ENCODE results near the gene PRR19.

PRR19 gene

GRCh38 chr19:42278452-42279154 is 23.3 kb upstream of the PRR19 start:
- Histone ChIP-seq H3K4me3 (ENCODE audit: low read depth in 1 of 2, low read length in 2 of 2) (peak overlapping the region in 1 of 2 donors; percentile 24), H3K27me3 (ENCODE audit: control insufficient read depth in 1 of 2, insufficient read depth in 2 of 2, low read length in 2 of 2) (no peaks in the 10 kb centered on the region), H3K9ac (ENCODE audit: low read depth in 1 of 2, low read length in 2 of 2) (peak overlapping the region; percentile 62 to 80), H3K27ac (ENCODE audit: low read depth, low read length) (peak overlapping the region; percentile 37), H3K4me1 (ENCODE audit: control insufficient read depth in 1 of 2, insufficient read depth in 2 of 2, low read length in 2 of 2) (peaks cover 61 to 64% of the 10 kb centered on the region in 2 donors), H3K36me3 (ENCODE audit: control insufficient read depth in 1 of 2, insufficient read depth in 2 of 2, low read length in 2 of 2) (peaks cover 4 to 24% of the 10 kb centered on the region in 2 donors), H3K9me3 (ENCODE audit: control insufficient read depth in 1 of 2, low read length in 2 of 2) (no peaks in the 10 kb centered on the region)

GRCh38 chr19:42279155-42279901 is 22.6 kb upstream of the PRR19 start:
- Histone ChIP-seq H3K4me3 (ENCODE audit: low read depth in 1 of 2, low read length in 2 of 2) (peak overlapping the region; percentile 84 to 86), H3K27me3 (ENCODE audit: control insufficient read depth in 1 of 2, insufficient read depth in 2 of 2, low read length in 2 of 2) (no peaks in the 10 kb centered on the region), H3K9ac (ENCODE audit: low read depth in 1 of 2, low read length in 2 of 2) (peak overlapping the region; percentile 62 to 80), H3K4me1 (ENCODE audit: control insufficient read depth in 1 of 2, insufficient read depth in 2 of 2, low read length in 2 of 2) (peaks cover 61 to 64% of the 10 kb centered on the region in 2 donors), H3K27ac (ENCODE audit: low read depth, low read length) (no peak overlapping the region), H3K36me3 (ENCODE audit: control insufficient read depth in 1 of 2, insufficient read depth in 2 of 2, low read length in 2 of 2) (peaks cover 4 to 18% of the 10 kb centered on the region in 2 donors), H3K9me3 (ENCODE audit: control insufficient read depth in 1 of 2, low read length in 2 of 2) (no peaks in the 10 kb centered on the region)

- H3K27me3 ChIP-seq (ENCODE audit: control insufficient read depth in 1 of 2, insufficient read depth in 2 of 2, low read length in 2 of 2) = no peaks in the 10 kb centered on the region
- peak overlapping the region; percentile 62 to 80 for H3K9ac ChIP-seq (ENCODE audit: low read depth in 1 of 2, low read length in 2 of 2)
- H3K4me3 ChIP-seq (ENCODE audit: low read depth in 1 of 2, low read length in 2 of 2) = peak overlapping the region; percentile 84 to 86
- peak overlapping the region; percentile 60 for H3K27ac ChIP-seq (ENCODE audit: low read depth, low read length)
- peaks cover 61 to 67% of the 10 kb centered on the region in 2 donors for H3K4me1 ChIP-seq (ENCODE audit: control insufficient read depth in 1 of 2, insufficient read depth in 2 of 2, low read length in 2 of 2)
- peaks cover 0 to 11% of the 10 kb centered on the region in 2 donors for H3K36me3 ChIP-seq (ENCODE audit: control insufficient read depth in 1 of 2, insufficient read depth in 2 of 2, low read length in 2 of 2)
- H3K9me3 ChIP-seq (ENCODE audit: control insufficient read depth in 1 of 2, low read length in 2 of 2) = no peaks in the 10 kb centered on the region
Observed at GRCh38 chr19:42279902-42280814, 21.8 kb upstream of the PRR19 start.

- Histone ChIP-seq H3K27me3 (ENCODE audit: control insufficient read depth in 1 of 2, insufficient read depth in 2 of 2, low read length in 2 of 2) (no peaks in the 10 kb centered on the region), H3K4me3 (ENCODE audit: low read depth in 1 of 2, low read length in 2 of 2) (peak overlapping the region; percentile 84 to 86), H3K9ac (ENCODE audit: low read depth in 1 of 2, low read length in 2 of 2) (peak overlapping the region; percentile 62 to 80), H3K9me3 (ENCODE audit: control insufficient read depth in 1 of 2, low read length in 2 of 2) (no peaks in the 10 kb centered on the region), H3K27ac (ENCODE audit: low read depth, low read length) (peak overlapping the region; percentile 60), H3K4me1 (ENCODE audit: control insufficient read depth in 1 of 2, insufficient read depth in 2 of 2, low read length in 2 of 2) (peaks cover 65 to 73% of the 10 kb centered on the region in 2 donors), H3K36me3 (ENCODE audit: control insufficient read depth in 1 of 2, insufficient read depth in 2 of 2, low read length in 2 of 2) (peaks cover 0 to 11% of the 10 kb centered on the region in 2 donors)
Observed at GRCh38 chr19:42280815-42281145, 21.2 kb upstream of the PRR19 start.

- Histone ChIP-seq H3K4me3 (ENCODE audit: low read depth in 1 of 2, low read length in 2 of 2) (peak overlapping the region in 1 of 2 donors; percentile 17), H3K9me3 (ENCODE audit: control insufficient read depth in 1 of 2, low read length in 2 of 2) (no peaks in the 10 kb centered on the region), H3K36me3 (ENCODE audit: control insufficient read depth in 1 of 2, insufficient read depth in 2 of 2, low read length in 2 of 2) (peaks cover 0 to 6% of the 10 kb centered on the region in 2 donors), H3K9ac (ENCODE audit: low read depth in 1 of 2, low read length in 2 of 2) (peak overlapping the region in 1 of 2 donors; percentile 23), H3K27ac (ENCODE audit: low read depth, low read length) (peak overlapping the region; percentile 84), H3K27me3 (ENCODE audit: control insufficient read depth in 1 of 2, insufficient read depth in 2 of 2, low read length in 2 of 2) (no peaks in the 10 kb centered on the region), H3K4me1 (ENCODE audit: control insufficient read depth in 1 of 2, insufficient read depth in 2 of 2, low read length in 2 of 2) (peaks cover 65 to 73% of the 10 kb centered on the region in 2 donors)
Observed at GRCh38 chr19:42281146-42281826, 20.6 kb upstream of the PRR19 start.

- Histone ChIP-seq H3K9ac (ENCODE audit: low read depth in 1 of 2, low read length in 2 of 2) (peak overlapping the region; percentile 15 to 23), H3K4me1 (ENCODE audit: control insufficient read depth in 1 of 2, insufficient read depth in 2 of 2, low read length in 2 of 2) (peaks cover 62 to 69% of the 10 kb centered on the region in 2 donors), H3K4me3 (ENCODE audit: low read depth in 1 of 2, low read length in 2 of 2) (no peak overlapping the region)
Observed at GRCh38 chr19:42281827-42282762, 19.8 kb upstream of the PRR19 start.

GRCh38 chr19:42282819-42283187 is 19.1 kb upstream of the PRR19 start:
- Histone ChIP-seq H3K4me3 (ENCODE audit: low read depth in 1 of 2, low read length in 2 of 2) (peak overlapping the region; percentile 61 to 80), H3K27ac (ENCODE audit: low read depth, low read length) (peak overlapping the region; percentile 83), H3K27me3 (ENCODE audit: control insufficient read depth in 1 of 2, insufficient read depth in 2 of 2, low read length in 2 of 2) (no peaks in the 10 kb centered on the region), H3K9ac (ENCODE audit: low read depth in 1 of 2, low read length in 2 of 2) (peak overlapping the region; percentile 51 to 83), H3K9me3 (ENCODE audit: control insufficient read depth in 1 of 2, low read length in 2 of 2) (no peaks in the 10 kb centered on the region), H3K4me1 (ENCODE audit: control insufficient read depth in 1 of 2, insufficient read depth in 2 of 2, low read length in 2 of 2) (peaks cover 57 to 63% of the 10 kb centered on the region in 2 donors), H3K36me3 (ENCODE audit: control insufficient read depth in 1 of 2, insufficient read depth in 2 of 2, low read length in 2 of 2) (peaks cover 6 to 12% of the 10 kb centered on the region in 2 donors)

More at GRCh38 chr19:42281827-42282762, 19.8 kb upstream of the PRR19 start:
- Histone ChIP-seq H3K27ac (ENCODE audit: low read depth, low read length) (peak overlapping the region; percentile 84), H3K9me3 (ENCODE audit: control insufficient read depth in 1 of 2, low read length in 2 of 2) (no peaks in the 10 kb centered on the region), H3K36me3 (ENCODE audit: control insufficient read depth in 1 of 2, insufficient read depth in 2 of 2, low read length in 2 of 2) (peaks cover 0 to 5% of the 10 kb centered on the region in 2 donors), H3K27me3 (ENCODE audit: control insufficient read depth in 1 of 2, insufficient read depth in 2 of 2, low read length in 2 of 2) (no peaks in the 10 kb centered on the region)

GRCh38 chr19:42283188-42284065 is 18.5 kb upstream of the PRR19 start:
- no peaks in the 10 kb centered on the region for H3K27me3 ChIP-seq (ENCODE audit: control insufficient read depth in 1 of 2, insufficient read depth in 2 of 2, low read length in 2 of 2)
- H3K4me1 ChIP-seq (ENCODE audit: control insufficient read depth in 1 of 2, insufficient read depth in 2 of 2, low read length in 2 of 2) = peaks cover 51 to 57% of the 10 kb centered on the region in 2 donors
- H3K27ac ChIP-seq (ENCODE audit: low read depth, low read length) = peak overlapping the region; percentile 83
- H3K9me3 ChIP-seq (ENCODE audit: control insufficient read depth in 1 of 2, low read length in 2 of 2) = no peaks in the 10 kb centered on the region
- peak overlapping the region; percentile 51 to 83 for H3K9ac ChIP-seq (ENCODE audit: low read depth in 1 of 2, low read length in 2 of 2)
- peak overlapping the region; percentile 61 to 80 for H3K4me3 ChIP-seq (ENCODE audit: low read depth in 1 of 2, low read length in 2 of 2)
- H3K36me3 ChIP-seq (ENCODE audit: control insufficient read depth in 1 of 2, insufficient read depth in 2 of 2, low read length in 2 of 2) = peaks cover 12 to 18% of the 10 kb centered on the region in 2 donors
